Left renal cortex interstitium (tissue), 4 donors: ENCODE results near the gene NPAS2. TPM values are rescaled to one million over a fixed set of nuclear protein-coding genes. Genes with fewer than 3 reads are reported as not detected.

ENCODE experiments used
- DNase-seq, 4 donors: peaks; one replicate each; pipeline ENCODE4 v3.0.0-alpha.2; 2013; ENCODE audit warnings: low read depth in 4 of 4, low spot score in 2 of 4, missing footprints in 1 of 4
- polyA plus RNA-seq, 4 donors: library from polyadenylated mRNA; unstranded; fragments of 120-200 nt; gene quantifications; one replicate each; pipeline ENCODE4 v1.2.1, GENCODE V29; 2013; ENCODE audit not compliant: insufficient read length in 4 of 4

Gene NPAS2
- polyA plus RNA-seq, 4 donors, result 8.6 to 21.0 (median 13.2) TPM

DNA sequence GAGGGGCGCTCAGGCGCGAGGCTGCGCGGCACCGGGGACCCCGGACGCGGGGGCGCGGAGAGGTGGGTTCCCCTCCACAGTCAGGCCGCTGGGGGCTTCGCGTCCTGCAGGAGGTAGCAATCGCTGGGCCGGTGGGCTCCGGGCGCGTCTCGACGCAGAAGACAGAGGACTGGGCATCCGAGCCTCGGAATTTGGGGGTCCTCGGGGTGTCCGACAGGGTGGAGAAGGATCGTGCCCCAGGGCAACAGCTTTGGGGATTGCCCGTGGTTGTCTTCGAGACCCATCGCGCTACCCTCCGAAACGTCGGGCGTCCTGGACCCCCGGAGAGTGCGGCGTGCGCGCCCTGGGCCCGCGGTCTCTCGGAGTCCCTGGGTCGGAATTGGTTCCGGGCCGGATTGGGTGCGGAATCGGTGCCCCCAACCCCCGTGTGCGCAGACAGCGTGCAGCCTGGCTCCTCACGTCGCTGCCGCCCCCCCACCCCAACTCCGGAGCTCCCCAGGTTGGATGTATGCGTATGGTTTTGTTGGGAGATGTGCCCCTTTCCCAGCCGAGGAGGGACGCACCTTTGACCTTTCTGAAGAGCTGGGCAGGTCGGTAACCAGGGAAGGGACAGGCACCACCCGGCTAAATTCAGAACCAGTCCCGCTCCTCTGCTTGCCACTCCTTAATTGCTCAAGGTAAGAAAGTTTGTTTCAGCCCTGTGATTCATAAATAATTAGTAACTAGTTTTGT lies 750 bp downstream of the NPAS2 start:
- no peak for DNase-seq

DNA sequence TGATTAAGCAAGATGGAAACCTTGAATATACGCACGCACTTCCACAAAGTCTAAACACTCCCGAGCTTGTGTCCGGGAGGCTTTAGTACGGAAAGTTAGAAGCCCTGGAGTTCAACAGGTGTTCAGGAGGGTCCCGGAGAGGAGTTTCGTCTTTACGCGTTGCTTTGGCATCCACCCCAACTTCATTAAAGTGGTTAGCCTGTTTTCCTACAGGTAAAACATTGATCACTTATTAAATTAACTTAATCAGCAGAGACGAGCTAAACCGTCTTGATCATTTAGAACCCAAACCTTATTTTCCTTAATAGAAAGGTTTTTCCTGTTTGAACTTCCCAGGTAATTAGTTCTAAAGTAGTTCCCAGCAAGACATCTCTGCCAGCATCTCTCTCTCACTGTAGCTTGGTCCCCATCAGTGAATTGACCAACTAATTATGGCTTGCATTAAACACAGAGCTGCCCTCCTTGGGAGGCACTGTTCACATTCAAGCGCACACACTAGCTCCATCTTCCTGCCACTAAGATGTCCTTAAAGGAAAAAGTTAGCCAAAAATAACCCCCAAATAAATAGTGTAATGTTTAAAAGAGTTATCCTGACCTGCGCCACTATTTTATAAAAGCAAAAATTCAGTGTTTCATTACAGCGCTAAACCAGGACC lies 1.4 kb downstream of the NPAS2 start:
- no peak for DNase-seq

- no peak for DNase-seq
Observed at GRCh38 chr2:100821911-100822265, 1.9 kb downstream of the NPAS2 start.

DNA sequence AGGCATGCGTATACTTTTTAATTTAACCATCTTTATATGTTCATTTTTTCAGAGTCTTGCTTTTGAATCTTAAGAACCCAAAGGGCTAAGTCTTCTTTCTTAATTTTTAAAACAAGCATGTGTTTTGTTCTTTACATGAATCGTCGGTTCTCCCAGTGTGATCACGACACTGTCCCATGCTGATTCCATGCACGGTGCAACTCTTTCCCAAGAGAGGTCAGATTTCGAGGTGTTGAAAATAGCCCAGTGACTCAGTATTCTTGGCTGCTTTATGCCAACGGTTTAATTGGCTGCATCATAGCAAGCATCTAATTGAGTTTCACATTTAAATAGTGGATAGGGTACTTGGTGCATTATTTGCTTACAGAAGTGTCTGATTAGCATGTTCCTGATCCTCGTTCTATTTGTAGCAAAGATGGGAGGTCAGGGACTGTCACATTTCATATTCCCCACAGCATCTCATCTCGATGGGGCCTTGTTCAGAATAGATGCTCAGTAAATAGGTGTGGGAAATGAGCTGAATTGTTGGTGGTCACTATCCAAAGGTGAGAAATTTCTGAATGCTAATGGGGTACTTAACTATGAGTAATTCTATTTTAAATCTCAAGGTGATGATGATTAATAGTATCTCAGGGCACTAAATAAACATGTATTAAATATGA lies 2.8 kb downstream of the NPAS2 start:
- no peak for DNase-seq

GRCh38 chr2:100823665-100824438 lies 3.9 kb downstream of the NPAS2 start:
- no peak for DNase-seq

DNA sequence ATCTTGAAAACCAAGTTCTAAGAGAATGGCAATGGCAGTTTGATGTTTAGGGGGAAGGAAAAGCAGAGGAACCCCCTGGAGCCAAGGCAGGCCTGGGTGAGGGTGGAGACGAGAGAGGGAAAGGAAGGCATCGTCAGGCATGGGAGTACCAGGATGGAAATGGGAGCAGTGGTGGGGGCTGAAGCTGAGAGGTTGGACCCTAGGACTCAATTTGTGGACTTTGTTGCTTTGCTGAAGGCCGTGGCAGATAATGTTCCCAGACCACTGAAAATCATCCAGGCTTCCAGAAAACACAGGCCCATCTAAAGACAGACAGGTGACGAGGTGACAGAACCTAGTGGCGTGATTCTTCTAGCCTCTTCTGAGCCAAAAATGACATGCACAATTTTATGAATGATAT lies 4.9 kb downstream of the NPAS2 start:
- no peak for DNase-seq

DNA sequence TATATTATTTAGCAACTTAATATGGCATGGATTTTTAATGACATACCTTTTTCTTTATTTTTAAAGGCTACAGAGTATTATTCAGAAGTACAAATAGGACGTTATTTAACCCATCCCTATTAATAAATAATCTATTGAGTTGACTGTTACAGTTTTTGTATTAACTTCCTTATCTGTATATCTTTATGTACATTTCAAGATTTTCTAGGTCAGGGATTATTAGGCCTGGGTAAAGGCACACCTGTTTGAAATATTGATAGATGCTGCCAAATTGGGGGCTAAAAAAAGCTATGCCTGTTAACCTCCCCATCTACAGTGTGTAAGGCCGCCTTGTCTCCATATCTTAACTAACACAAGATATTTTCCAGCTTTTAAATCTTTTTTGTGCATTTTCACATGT lies 6.6 kb downstream of the NPAS2 start:
- DNase-seq, result no peak

- DNase-seq, result no peak
Observed at GRCh38 chr2:100831158-100831750, 11.3 kb downstream of the NPAS2 start.

- no peak for DNase-seq
Observed at GRCh38 chr2:100831831-100832230, 11.9 kb downstream of the NPAS2 start.

DNA sequence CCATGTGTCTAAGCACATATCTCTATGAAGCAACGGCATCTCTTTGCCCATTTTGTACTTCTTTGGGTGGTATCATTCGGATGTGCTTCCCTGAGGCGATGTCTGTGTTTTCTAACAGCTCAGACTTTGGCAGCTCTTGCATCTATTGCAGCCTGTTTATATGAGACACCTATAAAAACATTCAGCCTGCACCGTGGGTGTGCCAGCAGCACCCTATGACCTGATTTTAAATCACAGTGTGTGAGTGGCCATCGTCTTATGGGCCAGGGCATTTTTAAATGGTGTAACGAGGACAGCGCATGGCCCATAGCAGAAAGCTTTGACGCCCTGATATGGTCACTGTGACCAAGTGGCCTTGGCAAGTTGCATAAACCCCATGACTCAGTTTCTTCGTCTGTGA lies 12.9 kb downstream of the NPAS2 start:
- DNase-seq, result no peak

DNA sequence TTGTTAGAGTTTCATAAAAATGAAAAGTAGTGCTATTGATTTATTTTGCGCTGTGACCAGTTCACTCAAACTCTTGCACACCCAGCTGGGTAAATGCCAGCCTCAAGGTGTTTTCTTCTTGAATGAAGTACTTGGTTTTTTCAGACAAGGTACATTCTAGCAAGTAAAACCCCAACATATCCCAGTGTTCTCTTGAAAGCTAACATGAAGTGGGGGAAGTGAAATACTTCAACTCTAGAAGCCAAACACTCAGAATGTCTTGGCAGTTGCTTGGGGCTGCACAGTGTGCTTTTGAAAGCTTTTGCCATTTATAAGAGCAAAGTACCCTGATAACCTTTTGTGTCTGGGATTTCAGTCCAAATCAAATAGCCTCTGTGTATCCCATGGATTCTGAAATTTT lies 13.4 kb downstream of the NPAS2 start:
- DNase-seq, result no peak

DNA sequence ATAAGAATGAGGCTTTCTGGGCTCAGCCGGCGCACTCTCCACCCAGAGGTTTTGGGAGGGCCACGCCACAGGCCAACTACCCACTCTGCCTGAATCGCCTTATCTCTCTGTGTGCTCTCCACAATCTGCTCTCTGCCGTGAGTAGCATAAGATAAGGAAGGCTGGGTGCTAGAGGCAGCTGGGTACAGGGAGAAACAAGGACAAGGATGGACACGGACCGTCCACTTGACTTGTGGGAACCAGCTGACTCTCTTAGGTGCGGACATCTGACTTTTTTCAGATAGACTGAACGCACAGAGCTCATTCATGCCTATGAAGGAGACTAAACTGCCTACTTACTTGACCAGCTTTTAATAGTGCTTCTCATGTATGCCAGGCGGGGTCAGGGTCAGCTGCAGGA lies 14.3 kb downstream of the NPAS2 start:
- DNase-seq, result no peak

- DNase-seq, result no peak
Observed at GRCh38 chr2:100835006-100835659, 15.2 kb downstream of the NPAS2 start.

- DNase-seq, result no peak
Observed at GRCh38 chr2:100840519-100840918, 20.6 kb downstream of the NPAS2 start.

DNA sequence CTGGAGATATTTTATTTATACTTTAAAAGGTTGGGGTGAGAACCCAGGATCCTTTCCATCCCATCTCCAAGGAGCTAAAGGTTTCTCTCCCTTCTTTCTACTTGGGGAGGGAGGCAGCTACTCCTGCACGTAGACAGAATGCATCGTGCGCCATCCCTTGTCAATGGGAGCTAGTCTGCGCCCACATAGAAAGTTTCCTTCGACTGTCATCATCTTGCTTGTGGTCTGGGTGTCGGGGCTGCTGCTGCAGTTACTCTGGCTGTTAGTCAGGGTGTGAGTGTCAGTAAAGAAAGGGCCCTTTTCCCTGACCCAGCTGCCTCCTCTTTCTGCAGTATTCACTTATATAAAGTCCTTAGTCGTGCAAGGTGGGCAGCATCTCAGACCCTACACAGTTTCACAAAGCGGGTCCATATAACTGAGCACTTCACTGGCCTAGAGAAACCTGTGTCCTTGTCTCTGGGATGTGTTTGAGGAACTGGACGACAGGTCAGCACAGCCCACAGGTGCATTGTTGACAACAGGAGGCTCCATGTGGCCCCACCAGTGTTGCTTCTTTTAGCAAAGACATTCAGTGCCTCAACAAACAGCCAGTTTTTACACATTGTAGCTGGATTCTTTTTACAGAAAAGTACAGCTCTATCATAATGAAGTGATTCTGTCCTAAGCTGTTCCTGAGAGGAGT lies 22.4 kb downstream of the NPAS2 start:
- DNase-seq, result no peak

GRCh38 chr2:100844514-100844913 lies 24.6 kb downstream of the NPAS2 start:
- no peak for DNase-seq

DNA sequence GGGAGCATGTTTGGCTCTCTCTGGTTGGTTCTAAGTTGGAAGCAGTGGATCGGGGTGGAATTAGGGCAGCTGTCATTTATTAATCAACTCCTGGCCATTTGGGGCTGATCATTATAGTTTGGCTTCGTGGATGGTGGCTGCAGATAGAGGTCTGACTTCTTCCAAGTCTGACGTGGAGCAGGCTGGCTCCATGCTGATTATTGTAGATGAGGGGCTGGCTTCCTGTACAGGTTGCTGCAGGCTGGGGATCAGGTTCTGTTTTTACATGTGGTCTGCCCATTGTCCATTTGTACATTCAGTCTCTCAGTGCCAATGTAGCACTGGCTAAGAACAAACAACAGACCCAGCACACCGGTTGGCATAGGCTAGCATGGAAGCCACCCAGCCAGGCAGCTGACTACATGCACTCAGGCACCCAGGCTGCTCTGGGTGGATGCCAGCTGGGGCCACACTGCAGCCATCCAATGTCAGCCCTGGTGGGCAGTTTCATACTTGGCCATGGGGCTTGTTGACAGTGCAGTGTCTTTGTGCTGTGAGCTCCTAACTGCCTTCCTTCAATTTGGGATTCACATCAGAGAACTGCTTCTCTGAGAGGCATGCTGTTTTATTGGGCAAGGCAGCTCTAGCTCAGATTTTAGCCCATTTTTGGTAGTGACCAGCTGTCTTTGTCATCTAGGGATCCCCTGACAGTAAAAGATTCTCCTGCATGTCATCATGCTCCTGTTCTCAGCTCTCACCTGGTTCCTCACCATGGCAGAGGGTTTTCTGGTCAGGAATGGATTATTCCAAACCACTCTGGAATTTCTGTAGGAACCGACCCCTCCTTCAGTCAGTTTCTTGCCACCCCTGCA lies 25.4 kb downstream of the NPAS2 start:
- no peak for DNase-seq

DNA sequence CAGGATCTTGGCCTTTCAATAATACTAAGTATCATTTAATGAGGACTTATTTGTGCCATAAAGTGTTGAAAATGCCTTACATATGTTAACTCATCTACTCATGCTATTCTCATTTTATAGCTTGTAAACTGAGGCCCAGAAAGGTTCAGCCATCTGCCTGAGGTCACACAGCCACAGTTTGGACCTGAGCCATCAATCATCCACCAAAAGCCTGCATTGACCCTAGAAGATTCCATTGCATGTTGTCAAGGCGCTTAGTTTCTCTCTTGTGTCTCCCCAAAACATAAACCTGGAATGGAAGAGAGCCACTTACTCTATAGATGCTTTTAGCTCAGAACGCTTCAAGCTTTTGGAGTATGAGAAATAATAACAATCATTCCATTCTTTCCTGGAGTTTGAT lies 26.8 kb downstream of the NPAS2 start:
- DNase-seq, result no peak

DNA sequence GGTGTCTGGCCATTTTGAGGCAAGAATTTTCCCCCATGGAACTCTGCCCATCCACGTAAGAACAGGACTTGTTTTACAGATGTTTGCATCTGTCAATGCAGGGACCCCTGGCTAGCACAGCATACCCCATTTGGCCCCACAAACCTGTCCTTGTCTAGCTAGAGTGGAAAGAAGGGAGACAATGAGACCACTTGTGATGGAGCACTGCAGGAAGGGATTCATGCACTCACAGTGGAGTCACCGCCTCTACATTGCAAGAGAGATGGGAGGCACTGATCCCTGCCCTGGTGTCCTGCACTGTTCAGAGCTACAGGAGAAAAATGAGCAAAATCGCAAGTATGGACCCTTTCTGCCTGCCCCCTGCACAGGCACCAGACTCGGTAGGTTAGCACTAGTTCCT lies 32.5 kb downstream of the NPAS2 start:
- no peak for DNase-seq
